Smooth muscle cell (in vitro differentiated cells): ENCODE measurements around the gene RHBDD2. TPM values are rescaled to one million over a fixed set of nuclear protein-coding genes. Genes with fewer than 3 reads are reported as not detected.
"Not testable (repeated sequence)": the region's sequence is repeated elsewhere in the genome, so short reads cannot be mapped to it uniquely, and the experiment has no call there.

Source experiments
- DNase-seq: peaks from one replicate; lab custom pipeline; 2025; ENCODE audit not compliant: unreplicated experiment; lab: John Stamatoyannopoulos, UW
- H2AFZ ChIP-seq: fragments of 200-600 bp; sonication (generic); 2 replicates; pipeline ENCODE4 v1.6.0; 2016; ENCODE audit warnings: antibody characterized with exemption, low read depth, mild to moderate bottlenecking
- H3F3A ChIP-seq: fragments of 200-600 bp; sonication (generic); 2 replicates; pipeline ENCODE4 v1.6.0; 2017; ENCODE audit warnings: antibody characterized with exemption, low read depth
- H3K27ac ChIP-seq: fragments of 200-600 bp; sonication (generic); 2 replicates; pipeline ENCODE4 v1.5.1; 2016; ENCODE audit warnings: low read depth, mild to moderate bottlenecking
- H3K27me3 ChIP-seq: fragments of 200-600 bp; sonication (generic); 2 replicates; pipeline ENCODE4 v1.6.1; 2016; ENCODE audit warnings: low read depth, mild to moderate bottlenecking
- H3K36me3 ChIP-seq: fragments of 200-600 bp; sonication (generic); 2 replicates; pipeline ENCODE4 v1.5.1; 2016; ENCODE audit warnings: low read depth
- H3K4me1 ChIP-seq: fragments of 200-600 bp; sonication (generic); 2 replicates; pipeline ENCODE4 v1.5.1; 2016; ENCODE audit warnings: low read depth
- H3K4me2 ChIP-seq: fragments of 200-600 bp; sonication (generic); 2 replicates; pipeline ENCODE4 v1.6.0; 2016; ENCODE audit warnings: mild to moderate bottlenecking
- H3K4me3 ChIP-seq: fragments of 200-600 bp; sonication (generic); 2 replicates; pipeline ENCODE4 v1.5.1; 2016; ENCODE audit warnings: mild to moderate bottlenecking
- H3K79me2 ChIP-seq: fragments of 200-600 bp; sonication (generic); 2 replicates; pipeline ENCODE4 v1.6.0; 2016; ENCODE audit warnings: low read depth, mild to moderate bottlenecking
- H3K9ac ChIP-seq: fragments of 200-600 bp; sonication (generic); 2 replicates; pipeline ENCODE4 v1.6.0; 2016; ENCODE audit warnings: low read depth
- H3K9me3 ChIP-seq: fragments of 200-600 bp; sonication (generic); replicated peaks from 2 replicates; pipeline ENCODE4 v1.5.1; 2016; ENCODE audit warnings: low read depth
- H4K20me1 ChIP-seq: fragments of 200-600 bp; sonication (generic); 2 replicates; pipeline ENCODE4 v1.6.0; 2016; ENCODE audit warnings: low read depth
- WGBS: methylation state at CpG from one replicate; pipeline ENCODE4 v1.1.7; 2016; ENCODE audit warnings: low lambda C conversion rate; 5-methylcytosine and 5-hydroxymethylcytosine counted together
- polyA plus RNA-seq: library from polyadenylated mRNA; unstranded; fragments of >200 nt; fragmentation: Nextera tagmentation; extraction: Ambion mirVana; gene quantifications from 2 replicates; pipeline ENCODE4 v1.2.1, GENCODE V29; 2016
- total RNA-seq: library from RNA; depleted of rRNA; stranded (reverse); fragments of >200 nt; gene quantifications from 2 replicates; pipeline ENCODE4 v1.2.3, GENCODE V29; 2014
- TF ChIP-seq, protein P1 (sequence below): fragments of 200-600 bp; sonication (generic); IDR thresholded peaks from 2 replicates; pipeline ENCODE4 v1.5.1; 2017; ENCODE audit warnings: borderline replicate concordance, mild to moderate bottlenecking, antibody characterized with exemption; ENCODE audit not compliant: insufficient read depth, poor library complexity, severe bottlenecking

Gene RHBDD2
- total and polyA plus RNA-seq, 2 experiments from 2014 or later: 43.9 to 105 TPM

DNA sequence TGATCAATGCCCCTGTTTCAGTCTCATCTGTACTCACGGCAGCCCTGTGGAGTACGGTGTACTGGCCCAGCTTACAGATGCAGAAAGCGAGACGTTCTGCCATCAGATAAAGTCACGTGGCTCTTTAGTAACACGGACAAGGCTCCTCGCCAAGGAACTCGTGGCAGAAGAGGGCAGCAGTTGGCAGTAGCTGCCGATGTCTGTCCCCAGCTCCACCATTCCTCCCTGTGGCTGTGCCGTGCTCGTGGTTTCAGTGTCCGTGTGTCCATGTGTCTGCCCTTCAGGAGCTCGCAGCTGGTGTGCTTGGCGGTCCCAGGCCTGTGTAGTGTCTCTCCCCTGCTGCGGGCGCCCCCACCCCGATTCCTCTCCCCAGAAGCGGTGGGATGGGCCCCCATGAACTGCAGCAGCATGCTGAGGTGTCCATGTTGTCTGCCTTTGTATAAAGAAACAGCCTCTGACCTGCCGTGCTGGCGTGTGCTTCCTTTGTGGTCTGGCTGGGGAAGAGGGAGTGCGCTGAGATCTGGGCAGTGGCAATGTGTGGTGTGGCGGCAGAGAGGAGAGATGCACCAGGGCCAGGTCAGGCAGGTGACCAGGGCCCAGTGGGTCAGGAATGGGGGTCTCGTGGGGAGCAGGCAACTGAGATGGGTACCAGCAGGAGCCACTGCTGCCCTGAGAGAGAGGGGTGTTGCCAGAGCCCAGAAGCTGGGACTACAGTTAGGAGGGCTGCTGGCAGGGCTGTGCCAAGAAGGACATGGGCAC is 9.8 kb downstream of the RHBDD2 start:
- TF ChIP-seq, protein P1, sequence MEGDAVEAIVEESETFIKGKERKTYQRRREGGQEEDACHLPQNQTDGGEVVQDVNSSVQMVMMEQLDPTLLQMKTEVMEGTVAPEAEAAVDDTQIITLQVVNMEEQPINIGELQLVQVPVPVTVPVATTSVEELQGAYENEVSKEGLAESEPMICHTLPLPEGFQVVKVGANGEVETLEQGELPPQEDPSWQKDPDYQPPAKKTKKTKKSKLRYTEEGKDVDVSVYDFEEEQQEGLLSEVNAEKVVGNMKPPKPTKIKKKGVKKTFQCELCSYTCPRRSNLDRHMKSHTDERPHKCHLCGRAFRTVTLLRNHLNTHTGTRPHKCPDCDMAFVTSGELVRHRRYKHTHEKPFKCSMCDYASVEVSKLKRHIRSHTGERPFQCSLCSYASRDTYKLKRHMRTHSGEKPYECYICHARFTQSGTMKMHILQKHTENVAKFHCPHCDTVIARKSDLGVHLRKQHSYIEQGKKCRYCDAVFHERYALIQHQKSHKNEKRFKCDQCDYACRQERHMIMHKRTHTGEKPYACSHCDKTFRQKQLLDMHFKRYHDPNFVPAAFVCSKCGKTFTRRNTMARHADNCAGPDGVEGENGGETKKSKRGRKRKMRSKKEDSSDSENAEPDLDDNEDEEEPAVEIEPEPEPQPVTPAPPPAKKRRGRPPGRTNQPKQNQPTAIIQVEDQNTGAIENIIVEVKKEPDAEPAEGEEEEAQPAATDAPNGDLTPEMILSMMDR: no peak
- Histone ChIP-seq H3K4me3 (no peak overlapping the region), H2AFZ (no peak overlapping the region), H3K9me3 (no peaks in the 10 kb centered on the region), H3F3A (no peaks in the 10 kb centered on the region), H3K4me2 (no peak overlapping the region), H3K4me1 (no peaks in the 10 kb centered on the region), H4K20me1 (peaks cover 16% of the 10 kb centered on the region), H3K79me2 (no peaks in the 10 kb centered on the region), H3K36me3 (no peaks in the 10 kb centered on the region), H3K9ac (no peak overlapping the region), H3K27me3 (no peaks in the 10 kb centered on the region), H3K27ac (no peak overlapping the region)
- WGBS: 89% methylated on average over 23 of the region's 23 CpGs
- no peak for DNase-seq

DNA sequence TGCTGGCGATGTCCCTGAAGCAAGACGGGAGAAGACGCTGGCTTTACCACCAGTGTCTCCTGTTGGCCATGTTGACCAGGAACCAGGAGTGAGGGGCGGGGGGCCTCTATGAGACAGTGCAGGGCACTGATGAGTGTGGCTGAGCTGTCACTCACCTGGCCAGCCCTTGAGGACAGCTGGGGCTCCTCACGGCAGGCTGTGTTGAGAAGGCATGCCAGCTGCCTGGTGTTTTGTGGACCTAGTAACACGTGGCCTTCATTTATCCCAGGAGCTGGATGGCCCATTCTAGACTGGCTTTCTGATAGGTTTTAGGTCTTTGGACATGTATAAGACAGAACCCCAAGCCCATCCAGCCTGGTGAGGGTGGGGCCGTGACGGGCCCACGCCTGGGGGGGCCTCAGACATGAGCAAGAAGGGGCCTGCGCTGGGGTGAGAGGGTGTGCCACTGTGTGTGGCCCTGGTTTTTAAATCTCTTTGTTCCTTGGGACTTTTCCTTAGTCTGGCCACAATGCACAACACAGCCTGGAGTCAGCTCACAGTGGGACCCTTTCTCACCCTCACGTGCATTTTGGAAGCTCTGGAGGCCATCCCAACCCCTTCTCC is 10.5 kb downstream of the RHBDD2 start:
- Histone ChIP-seq H3K27ac (no peak overlapping the region), H3F3A (no peaks in the 10 kb centered on the region), H3K4me1 (no peaks in the 10 kb centered on the region), H3K9me3 (no peaks in the 10 kb centered on the region), H3K27me3 (no peaks in the 10 kb centered on the region), H3K9ac (no peak overlapping the region), H4K20me1 (peaks cover 16% of the 10 kb centered on the region), H2AFZ (no peak overlapping the region), H3K4me2 (no peak overlapping the region), H3K79me2 (no peaks in the 10 kb centered on the region), H3K36me3 (no peaks in the 10 kb centered on the region), H3K4me3 (no peak overlapping the region)
- no peak for DNase-seq
- TF ChIP-seq, protein P1: no peak
- WGBS: 91% methylated on average over 11 of the region's 11 CpGs

DNA sequence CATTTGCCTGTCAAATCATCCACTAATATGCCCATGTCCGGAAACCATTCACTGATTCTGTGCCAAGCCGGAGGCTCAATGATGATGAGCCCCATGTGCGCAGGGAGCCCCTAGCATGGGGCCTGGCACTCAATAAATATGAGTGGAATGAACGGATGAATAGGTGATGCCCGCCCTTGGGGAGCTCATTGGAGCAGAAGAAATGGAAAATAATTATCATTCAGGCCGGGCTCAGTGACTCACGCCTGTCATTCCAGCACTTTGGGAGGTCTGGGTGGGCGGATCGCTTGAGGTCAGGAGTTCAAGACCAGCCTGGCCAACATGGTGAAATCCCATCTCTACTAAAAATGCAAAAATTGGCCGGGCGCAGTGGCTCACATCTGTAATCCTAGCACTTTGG is 11.0 kb downstream of the RHBDD2 start:
- no peak for DNase-seq
- Histone ChIP-seq H3K4me1 (no peaks in the 10 kb centered on the region), H3K9ac (no peak overlapping the region), H3K9me3 (no peaks in the 10 kb centered on the region), H3K27me3 (no peaks in the 10 kb centered on the region), H4K20me1 (peaks cover 13% of the 10 kb centered on the region), H3K4me3 (no peak overlapping the region), H2AFZ (no peak overlapping the region), H3K36me3 (no peaks in the 10 kb centered on the region), H3K27ac (no peak overlapping the region), H3K4me2 (no peak overlapping the region), H3F3A (no peaks in the 10 kb centered on the region), H3K79me2 (no peaks in the 10 kb centered on the region)
- WGBS: 90% methylated on average over 11 of the region's 11 CpGs
- TF ChIP-seq, protein P1: no peak

DNA sequence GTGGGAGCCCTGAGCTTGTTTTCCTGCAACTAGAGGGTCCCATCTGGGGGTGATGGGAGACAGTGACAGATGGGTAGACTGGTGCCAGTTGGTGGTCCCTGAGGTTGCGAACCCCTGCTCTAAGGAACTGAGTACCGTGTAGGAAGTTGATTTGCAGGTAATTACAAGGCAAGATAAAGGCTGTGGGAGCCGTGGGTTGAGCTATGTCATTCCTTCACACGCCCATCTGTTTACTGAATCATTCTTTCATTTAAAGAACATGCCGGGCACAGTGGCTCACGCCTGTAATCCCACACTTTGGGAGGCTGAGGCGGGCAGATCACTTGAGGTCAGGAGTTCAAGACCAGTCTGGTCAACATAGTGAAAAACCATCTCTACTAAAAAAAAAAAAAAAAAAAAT is 12.4 kb downstream of the RHBDD2 start:
- not testable (repeated sequence) for H3K79me2 ChIP-seq, DNase-seq, H3K27ac ChIP-seq, H3K36me3 ChIP-seq, H3K4me2 ChIP-seq, H3F3A ChIP-seq, H3K4me1 ChIP-seq, H3K4me3 ChIP-seq, H3K27me3 ChIP-seq, H2AFZ ChIP-seq, H3K9ac ChIP-seq, H4K20me1 ChIP-seq, H3K9me3 ChIP-seq
- 72% methylated on average over 7 of the region's 7 CpGs for WGBS
